ENCODE data around the gene DCBLD2. TPM values are rescaled to one million over a fixed set of nuclear protein-coding genes. Genes with fewer than 3 reads are reported as not detected.

DCBLD2 gene
- polyA plus RNA-seq, 2 donors, result 2.5 to 3.0 TPM

GRCh38 chr3:98801043-98801747, 100.3 kb downstream of the DCBLD2 start:
- 90 to 92% methylated on average over 7 of the region's 7 CpGs for WGBS, 2 donors
- no peaks in the 10 kb centered on the region for H3K36me3 ChIP-seq (ENCODE audit: control insufficient read depth in 2 of 2, insufficient read depth in 2 of 2, low read length in 1 of 2)
- no peaks in the 10 kb centered on the region for H3K27me3 ChIP-seq (ENCODE audit: control insufficient read depth in 1 of 2, insufficient read depth in 2 of 2, low read length in 2 of 2)
- H3K27ac ChIP-seq (ENCODE audit: low read depth in 2 of 2, low read length in 1 of 2), result no peak overlapping the region
- no peaks in the 10 kb centered on the region for H3K4me1 ChIP-seq (ENCODE audit: control insufficient read depth in 2 of 2, insufficient read depth in 2 of 2, low read length in 1 of 2)
- no peaks in the 10 kb centered on the region for H3K9me3 ChIP-seq (ENCODE audit: control insufficient read depth in 2 of 2, insufficient read depth in 1 of 2, low read depth in 1 of 2, low read length in 1 of 2)
- H3K4me3 ChIP-seq (ENCODE audit: low read depth in 1 of 2, low read length in 2 of 2), result no peak overlapping the region

GRCh38 chr3:98800401-98800800, 101.1 kb downstream of the DCBLD2 start:
- H3K36me3 ChIP-seq (ENCODE audit: control insufficient read depth in 2 of 2, insufficient read depth in 2 of 2, low read length in 1 of 2), result no peaks in the 10 kb centered on the region
- H3K27me3 ChIP-seq (ENCODE audit: control insufficient read depth in 1 of 2, insufficient read depth in 2 of 2, low read length in 2 of 2), result no peaks in the 10 kb centered on the region
- H3K4me3 ChIP-seq (ENCODE audit: low read depth in 1 of 2, low read length in 2 of 2), result no peak overlapping the region
- no peak overlapping the region for H3K27ac ChIP-seq (ENCODE audit: low read depth in 2 of 2, low read length in 1 of 2)
- H3K9me3 ChIP-seq (ENCODE audit: control insufficient read depth in 2 of 2, insufficient read depth in 1 of 2, low read depth in 1 of 2, low read length in 1 of 2), result no peaks in the 10 kb centered on the region
- no peaks in the 10 kb centered on the region for H3K4me1 ChIP-seq (ENCODE audit: control insufficient read depth in 2 of 2, insufficient read depth in 2 of 2, low read length in 1 of 2)
- WGBS, 2 donors, result 56 to 86% methylated on average over 3 of the region's 3 CpGs

- Histone ChIP-seq H3K9me3 (ENCODE audit: control insufficient read depth in 2 of 2, insufficient read depth in 1 of 2, low read depth in 1 of 2, low read length in 1 of 2) (no peaks in the 10 kb centered on the region), H3K4me3 (ENCODE audit: low read depth in 1 of 2, low read length in 2 of 2) (no peak overlapping the region), H3K27me3 (ENCODE audit: control insufficient read depth in 1 of 2, insufficient read depth in 2 of 2, low read length in 2 of 2) (no peaks in the 10 kb centered on the region), H3K27ac (ENCODE audit: low read depth in 2 of 2, low read length in 1 of 2) (no peak overlapping the region), H3K4me1 (ENCODE audit: control insufficient read depth in 2 of 2, insufficient read depth in 2 of 2, low read length in 1 of 2) (no peaks in the 10 kb centered on the region), H3K36me3 (ENCODE audit: control insufficient read depth in 2 of 2, insufficient read depth in 2 of 2, low read length in 1 of 2) (no peaks in the 10 kb centered on the region)
- WGBS, 2 donors, result 82 to 84% methylated on average over 3 of the region's 3 CpGs
These were observed 102.0 kb downstream of the DCBLD2 start for GRCh38 chr3:98799479-98799878.

- WGBS, 2 donors, result 86 to 91% methylated on average over 4 of the region's 4 CpGs
- Histone ChIP-seq H3K4me1 (ENCODE audit: control insufficient read depth in 2 of 2, insufficient read depth in 2 of 2, low read length in 1 of 2) (no peaks in the 10 kb centered on the region), H3K9me3 (ENCODE audit: control insufficient read depth in 2 of 2, insufficient read depth in 1 of 2, low read depth in 1 of 2, low read length in 1 of 2) (no peaks in the 10 kb centered on the region), H3K27ac (ENCODE audit: low read depth in 2 of 2, low read length in 1 of 2) (no peak overlapping the region), H3K4me3 (ENCODE audit: low read depth in 1 of 2, low read length in 2 of 2) (no peak overlapping the region), H3K27me3 (ENCODE audit: control insufficient read depth in 1 of 2, insufficient read depth in 2 of 2, low read length in 2 of 2) (no peaks in the 10 kb centered on the region), H3K36me3 (ENCODE audit: control insufficient read depth in 2 of 2, insufficient read depth in 2 of 2, low read length in 1 of 2) (no peaks in the 10 kb centered on the region)
These were observed 102.7 kb downstream of the DCBLD2 start for GRCh38 chr3:98798820-98799219.

GRCh38 chr3:98797905-98798304, 103.6 kb downstream of the DCBLD2 start:
- no peaks in the 10 kb centered on the region for H3K36me3 ChIP-seq (ENCODE audit: control insufficient read depth in 2 of 2, insufficient read depth in 2 of 2, low read length in 1 of 2)
- 70 to 78% methylated on average over 4 of the region's 4 CpGs for WGBS, 2 donors

GRCh38 chr3:98796334-98796733, 105.2 kb downstream of the DCBLD2 start:
- no peak overlapping the region for H3K27ac ChIP-seq (ENCODE audit: low read depth in 2 of 2, low read length in 1 of 2)
- H3K9me3 ChIP-seq (ENCODE audit: control insufficient read depth in 2 of 2, insufficient read depth in 1 of 2, low read depth in 1 of 2, low read length in 1 of 2), result no peaks in the 10 kb centered on the region
- no peaks in the 10 kb centered on the region for H3K27me3 ChIP-seq (ENCODE audit: control insufficient read depth in 1 of 2, insufficient read depth in 2 of 2, low read length in 2 of 2)
- no peaks in the 10 kb centered on the region for H3K36me3 ChIP-seq (ENCODE audit: control insufficient read depth in 2 of 2, insufficient read depth in 2 of 2, low read length in 1 of 2)
- WGBS, 2 donors, result 85 to 87% methylated on average over 5 of the region's 5 CpGs
- no peak overlapping the region for H3K4me3 ChIP-seq (ENCODE audit: low read depth in 1 of 2, low read length in 2 of 2)
- no peaks in the 10 kb centered on the region for H3K4me1 ChIP-seq (ENCODE audit: control insufficient read depth in 2 of 2, insufficient read depth in 2 of 2, low read length in 1 of 2)

More at GRCh38 chr3:98797905-98798304, 103.6 kb downstream of the DCBLD2 start:
- Histone ChIP-seq H3K4me3 (ENCODE audit: low read depth in 1 of 2, low read length in 2 of 2) (no peak overlapping the region), H3K9me3 (ENCODE audit: control insufficient read depth in 2 of 2, insufficient read depth in 1 of 2, low read depth in 1 of 2, low read length in 1 of 2) (no peaks in the 10 kb centered on the region), H3K4me1 (ENCODE audit: control insufficient read depth in 2 of 2, insufficient read depth in 2 of 2, low read length in 1 of 2) (no peaks in the 10 kb centered on the region), H3K27me3 (ENCODE audit: control insufficient read depth in 1 of 2, insufficient read depth in 2 of 2, low read length in 2 of 2) (no peaks in the 10 kb centered on the region), H3K27ac (ENCODE audit: low read depth in 2 of 2, low read length in 1 of 2) (no peak overlapping the region)

GRCh38 chr3:98793971-98794370, 107.5 kb downstream of the DCBLD2 start:
- Histone ChIP-seq H3K36me3 (ENCODE audit: control insufficient read depth in 2 of 2, insufficient read depth in 2 of 2, low read length in 1 of 2) (no peaks in the 10 kb centered on the region), H3K9me3 (ENCODE audit: control insufficient read depth in 2 of 2, insufficient read depth in 1 of 2, low read depth in 1 of 2, low read length in 1 of 2) (no peaks in the 10 kb centered on the region), H3K27ac (ENCODE audit: low read depth in 2 of 2, low read length in 1 of 2) (no peak overlapping the region), H3K27me3 (ENCODE audit: control insufficient read depth in 1 of 2, insufficient read depth in 2 of 2, low read length in 2 of 2) (no peaks in the 10 kb centered on the region), H3K4me3 (ENCODE audit: low read depth in 1 of 2, low read length in 2 of 2) (no peak overlapping the region), H3K4me1 (ENCODE audit: control insufficient read depth in 2 of 2, insufficient read depth in 2 of 2, low read length in 1 of 2) (no peaks in the 10 kb centered on the region)
- WGBS, 2 donors, result 63 to 72% methylated on average over 3 of the region's 3 CpGs

GRCh38 chr3:98791341-98792325, 109.9 kb downstream of the DCBLD2 start:
- no peaks in the 10 kb centered on the region for H3K4me1 ChIP-seq (ENCODE audit: control insufficient read depth in 2 of 2, insufficient read depth in 2 of 2, low read length in 1 of 2)
- no peak overlapping the region for H3K27ac ChIP-seq (ENCODE audit: low read depth in 2 of 2, low read length in 1 of 2)
- no peak overlapping the region for H3K4me3 ChIP-seq (ENCODE audit: low read depth in 1 of 2, low read length in 2 of 2)
- H3K9me3 ChIP-seq (ENCODE audit: control insufficient read depth in 2 of 2, insufficient read depth in 1 of 2, low read depth in 1 of 2, low read length in 1 of 2), result no peaks in the 10 kb centered on the region
- H3K36me3 ChIP-seq (ENCODE audit: control insufficient read depth in 2 of 2, insufficient read depth in 2 of 2, low read length in 1 of 2), result no peaks in the 10 kb centered on the region
- no peaks in the 10 kb centered on the region for H3K27me3 ChIP-seq (ENCODE audit: control insufficient read depth in 1 of 2, insufficient read depth in 2 of 2, low read length in 2 of 2)
- 77% methylated on average over 7 of the region's 7 CpGs for WGBS, 2 donors

GRCh38 chr3:98788651-98789050, 112.8 kb downstream of the DCBLD2 start:
- 64 to 75% methylated on average over 2 of the region's 2 CpGs for WGBS, 2 donors
- no peaks in the 10 kb centered on the region for H3K4me1 ChIP-seq (ENCODE audit: control insufficient read depth in 2 of 2, insufficient read depth in 2 of 2, low read length in 1 of 2)
- no peaks in the 10 kb centered on the region for H3K9me3 ChIP-seq (ENCODE audit: control insufficient read depth in 2 of 2, insufficient read depth in 1 of 2, low read depth in 1 of 2, low read length in 1 of 2)
- no peaks in the 10 kb centered on the region for H3K27me3 ChIP-seq (ENCODE audit: control insufficient read depth in 1 of 2, insufficient read depth in 2 of 2, low read length in 2 of 2)
- no peaks in the 10 kb centered on the region for H3K36me3 ChIP-seq (ENCODE audit: control insufficient read depth in 2 of 2, insufficient read depth in 2 of 2, low read length in 1 of 2)
- no peak overlapping the region for H3K27ac ChIP-seq (ENCODE audit: low read depth in 2 of 2, low read length in 1 of 2)
- no peak overlapping the region for H3K4me3 ChIP-seq (ENCODE audit: low read depth in 1 of 2, low read length in 2 of 2)

All from esophagus (tissue), 2 donors.